Caki2 (cell line): ENCODE results near the gene COL4A2. TPM values are rescaled to one million over a fixed set of nuclear protein-coding genes. Genes with fewer than 3 reads are reported as not detected.

Source experiments
- DNase-seq: peaks from one replicate; pipeline ENCODE4 v3.0.0-alpha.2; 2015; ENCODE audit warnings: low read depth
- in situ Hi-C: cut with HindIII; loops from 2 replicates; pipeline ENCODE4 v1.10.0; 2016; ENCODE audit warnings: low sequenced_read_pairs, low pct_unique_long_range_greater_than_20kb, mixed read lengths
- total RNA-seq: library from RNA; depleted of rRNA; stranded (reverse); fragments of >200 nt; shearing (Covaris generic); gene quantifications from 2 replicates; pipeline ENCODE4 v1.2.3, GENCODE V29; 2014; ENCODE audit warnings: low replicate concordance

Gene COL4A2
- total RNA-seq, 1 experiment from 2014 or later: 412 TPM

- DNase-seq: no peak
- in situ Hi-C loops: no loop called here
These were observed 22.2 kb upstream of the COL4A2 start for GRCh38 chr13:110284779-110285484.

- in situ Hi-C loops: no loop called here
These were observed 20.9 kb upstream of the COL4A2 start for GRCh38 chr13:110285991-110286832.

GRCh38 chr13:110286833-110287819, 20.0 kb upstream of the COL4A2 start:
- DNase-seq: no peak
- in situ Hi-C loops: no loop called here

More at GRCh38 chr13:110285991-110286832, 20.9 kb upstream of the COL4A2 start:
- DNase-seq: no peak

GRCh38 chr13:110289174-110289573, 17.9 kb upstream of the COL4A2 start:
- no peak for DNase-seq
- in situ Hi-C loops: no loop called here

GRCh38 chr13:110289661-110290060, 17.4 kb upstream of the COL4A2 start:
- in situ Hi-C loops: no loop called here

GRCh38 chr13:110290153-110290552, 16.9 kb upstream of the COL4A2 start:
- DNase-seq: no peak
- in situ Hi-C loops: no loop called here

More at GRCh38 chr13:110289661-110290060, 17.4 kb upstream of the COL4A2 start:
- no peak for DNase-seq

- no peak for DNase-seq
- in situ Hi-C loops: no loop called here
These were observed 16.3 kb upstream of the COL4A2 start for GRCh38 chr13:110290826-110291225.

GRCh38 chr13:110291286-110291685, 15.8 kb upstream of the COL4A2 start:
- in situ Hi-C loops: no loop called here
- no peak for DNase-seq

- in situ Hi-C loops: no loop called here
- DNase-seq: no peak
These were observed 14.0 kb upstream of the COL4A2 start for GRCh38 chr13:110293037-110293436.

GRCh38 chr13:110293649-110294048, 13.4 kb upstream of the COL4A2 start:
- DNase-seq: no peak
- in situ Hi-C loops: no loop called here

GRCh38 chr13:110294146-110294545, 12.9 kb upstream of the COL4A2 start:
- DNase-seq: no peak
- in situ Hi-C loops: no loop called here

GRCh38 chr13:110294622-110295021, 12.5 kb upstream of the COL4A2 start:
- no peak for DNase-seq
- in situ Hi-C loops: no loop called here

GRCh38 chr13:110297011-110297410, 10.1 kb upstream of the COL4A2 start:
- DNase-seq: no peak
- in situ Hi-C loops: no loop called here

- no peak for DNase-seq
- in situ Hi-C loops: no loop called here
These were observed 9.1 kb upstream of the COL4A2 start for GRCh38 chr13:110297766-110298504.

- in situ Hi-C loops: no loop called here
- no peak for DNase-seq
These were observed 8.4 kb upstream of the COL4A2 start for GRCh38 chr13:110298505-110299282.

- no peak for DNase-seq
- in situ Hi-C loops: no loop called here
These were observed 7.7 kb upstream of the COL4A2 start for GRCh38 chr13:110299283-110299840.
